Measurements from ENCODE around the gene TAGLN.

- TF ChIP-seq ZNF239 (CRISPR knock-in tag; IDR thresholded peaks at IDR 0.05) (no peak), EP300 (IDR thresholded peaks at IDR 0.05; ENCODE audit: low read length) (no peak), YY1 (IDR thresholded peaks at IDR 0.05; ENCODE audit: borderline replicate concordance in 1 of 3, control insufficient read depth in 1 of 3, extremely low read depth in 1 of 3, insufficient read depth in 3 of 3, insufficient read length in 1 of 3, insufficient replicate concordance in 2 of 3, low read depth in 1 of 3, low read length in 2 of 3) (no peak), ZNF699 (CRISPR knock-in tag; IDR thresholded peaks at IDR 0.05; ENCODE audit: insufficient replicate concordance) (no peak), CTCF (IDR thresholded peaks at IDR 0.05 in 2 of 3, conservative IDR thresholded peaks at IDR 0.05 in 1 of 3; ENCODE audit: insufficient read depth in 2 of 3, low read depth in 1 of 3, low read length in 3 of 3) (no peak)
Measured at GRCh38 chr11:117201658-117202305, 2.6 kb downstream of the TAGLN start.

All from K562 (cell line).